ENCODE data around the gene KERA.

KERA gene

DNA sequence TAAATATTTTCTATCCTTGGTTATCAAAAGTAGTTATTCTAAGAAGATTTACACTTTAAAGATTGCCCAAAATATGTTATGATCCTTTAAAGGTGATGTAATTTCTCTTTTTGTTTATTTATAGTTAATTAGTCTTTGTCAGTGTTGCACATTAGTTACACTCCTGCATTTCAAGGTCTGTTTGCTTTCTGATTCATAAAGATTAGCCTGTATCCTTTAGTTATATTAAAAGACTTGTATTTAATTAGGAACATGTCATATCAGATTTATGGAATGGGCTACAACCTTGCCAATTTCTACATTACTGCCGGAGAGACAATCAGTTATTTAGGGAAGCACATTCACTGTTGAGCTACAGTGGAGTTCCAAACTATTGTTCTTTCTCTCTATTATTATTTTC lies 56.5 kb downstream of the KERA start:
- H3K4me3 ChIP-seq (replicated peaks; ENCODE audit: low read depth, low read length), result no peak overlapping the region
- DNase-seq (ENCODE audit: low read depth), result no peak
- TF ChIP-seq, protein P1, sequence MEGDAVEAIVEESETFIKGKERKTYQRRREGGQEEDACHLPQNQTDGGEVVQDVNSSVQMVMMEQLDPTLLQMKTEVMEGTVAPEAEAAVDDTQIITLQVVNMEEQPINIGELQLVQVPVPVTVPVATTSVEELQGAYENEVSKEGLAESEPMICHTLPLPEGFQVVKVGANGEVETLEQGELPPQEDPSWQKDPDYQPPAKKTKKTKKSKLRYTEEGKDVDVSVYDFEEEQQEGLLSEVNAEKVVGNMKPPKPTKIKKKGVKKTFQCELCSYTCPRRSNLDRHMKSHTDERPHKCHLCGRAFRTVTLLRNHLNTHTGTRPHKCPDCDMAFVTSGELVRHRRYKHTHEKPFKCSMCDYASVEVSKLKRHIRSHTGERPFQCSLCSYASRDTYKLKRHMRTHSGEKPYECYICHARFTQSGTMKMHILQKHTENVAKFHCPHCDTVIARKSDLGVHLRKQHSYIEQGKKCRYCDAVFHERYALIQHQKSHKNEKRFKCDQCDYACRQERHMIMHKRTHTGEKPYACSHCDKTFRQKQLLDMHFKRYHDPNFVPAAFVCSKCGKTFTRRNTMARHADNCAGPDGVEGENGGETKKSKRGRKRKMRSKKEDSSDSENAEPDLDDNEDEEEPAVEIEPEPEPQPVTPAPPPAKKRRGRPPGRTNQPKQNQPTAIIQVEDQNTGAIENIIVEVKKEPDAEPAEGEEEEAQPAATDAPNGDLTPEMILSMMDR (IDR thresholded peaks at IDR 0.05; ENCODE audit: low read length, missing control alignments), result no peak

Data from fibroblast of pulmonary artery (primary cell).